Chondrocyte (in vitro differentiated cells): ENCODE data around the gene SPATS2. TPM values are rescaled to one million over a fixed set of nuclear protein-coding genes. Genes with fewer than 3 reads are reported as not detected.

Source experiments
- DNase-seq: peaks from one replicate; pipeline ENCODE4 v3.0.0; 2021; ENCODE audit warnings: mixed read lengths, low spot score
- H3K27ac Mint-ChIP-seq: one replicate; pipeline ENCODE4 v1.8.0; 2021; ENCODE audit warnings: mild to moderate bottlenecking, moderate library complexity, mixed read lengths; ENCODE audit not compliant: unreplicated experiment
- H3K27me3 Mint-ChIP-seq: 2 replicates; pipeline ENCODE4 v1.8.0; 2021; ENCODE audit warnings: low read depth, mixed read lengths
- H3K36me3 Mint-ChIP-seq: 2 replicates; pipeline ENCODE4 v1.8.0; 2021; ENCODE audit warnings: low read depth, mixed read lengths
- H3K4me1 Mint-ChIP-seq: 2 replicates; pipeline ENCODE4 v1.8.0; 2021; ENCODE audit warnings: low read depth, mild to moderate bottlenecking, mixed read lengths
- H3K4me3 Mint-ChIP-seq: one replicate; pipeline ENCODE4 v1.8.0; 2021; ENCODE audit warnings: mild to moderate bottlenecking, moderate library complexity, mixed read lengths; ENCODE audit not compliant: unreplicated experiment
- H3K9me3 Mint-ChIP-seq: 2 replicates; pipeline ENCODE4 v1.8.0; 2021; ENCODE audit warnings: low read depth, mixed read lengths
- total RNA-seq: library from RNA; stranded (reverse); gene quantifications from 3 replicates; pipeline ENCODE4 v1.2.1, GENCODE V29; 2021
- TF ChIP-seq, protein P1 (sequence below): fragments of 200-600 bp; sonication (generic); IDR thresholded peaks from 2 replicates; pipeline ENCODE4 v1.5.0; 2021; ENCODE audit warnings: antibody characterized with exemption, mild to moderate bottlenecking, moderate library complexity

Gene SPATS2
- total RNA-seq, 1 donor from 2014 or later = 24.2 TPM

GRCh38 chr12:49558526-49558925, 191.3 kb downstream of the SPATS2 start:
- no peak overlapping the region for H3K4me3 Mint-ChIP-seq
- no peaks in the 10 kb centered on the region for H3K4me1 Mint-ChIP-seq
- H3K27ac Mint-ChIP-seq = no peak overlapping the region

GRCh38 chr12:49559011-49559675, 191.9 kb downstream of the SPATS2 start:
- Mint-ChIP-seq H3K9me3 (no peaks in the 10 kb centered on the region), H3K36me3 (peaks cover 34% of the 10 kb centered on the region), H3K4me1 (no peaks in the 10 kb centered on the region), H3K27ac (no peak overlapping the region), H3K4me3 (no peak overlapping the region), H3K27me3 (no peaks in the 10 kb centered on the region)
- no peak for DNase-seq
- TF ChIP-seq, protein P1, sequence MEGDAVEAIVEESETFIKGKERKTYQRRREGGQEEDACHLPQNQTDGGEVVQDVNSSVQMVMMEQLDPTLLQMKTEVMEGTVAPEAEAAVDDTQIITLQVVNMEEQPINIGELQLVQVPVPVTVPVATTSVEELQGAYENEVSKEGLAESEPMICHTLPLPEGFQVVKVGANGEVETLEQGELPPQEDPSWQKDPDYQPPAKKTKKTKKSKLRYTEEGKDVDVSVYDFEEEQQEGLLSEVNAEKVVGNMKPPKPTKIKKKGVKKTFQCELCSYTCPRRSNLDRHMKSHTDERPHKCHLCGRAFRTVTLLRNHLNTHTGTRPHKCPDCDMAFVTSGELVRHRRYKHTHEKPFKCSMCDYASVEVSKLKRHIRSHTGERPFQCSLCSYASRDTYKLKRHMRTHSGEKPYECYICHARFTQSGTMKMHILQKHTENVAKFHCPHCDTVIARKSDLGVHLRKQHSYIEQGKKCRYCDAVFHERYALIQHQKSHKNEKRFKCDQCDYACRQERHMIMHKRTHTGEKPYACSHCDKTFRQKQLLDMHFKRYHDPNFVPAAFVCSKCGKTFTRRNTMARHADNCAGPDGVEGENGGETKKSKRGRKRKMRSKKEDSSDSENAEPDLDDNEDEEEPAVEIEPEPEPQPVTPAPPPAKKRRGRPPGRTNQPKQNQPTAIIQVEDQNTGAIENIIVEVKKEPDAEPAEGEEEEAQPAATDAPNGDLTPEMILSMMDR = no peak

More at GRCh38 chr12:49558526-49558925, 191.3 kb downstream of the SPATS2 start:
- TF ChIP-seq, protein P1 = no peak
- Mint-ChIP-seq H3K36me3 (peaks cover 31% of the 10 kb centered on the region), H3K9me3 (no peaks in the 10 kb centered on the region), H3K27me3 (no peaks in the 10 kb centered on the region)
- DNase-seq = no peak

DNA sequence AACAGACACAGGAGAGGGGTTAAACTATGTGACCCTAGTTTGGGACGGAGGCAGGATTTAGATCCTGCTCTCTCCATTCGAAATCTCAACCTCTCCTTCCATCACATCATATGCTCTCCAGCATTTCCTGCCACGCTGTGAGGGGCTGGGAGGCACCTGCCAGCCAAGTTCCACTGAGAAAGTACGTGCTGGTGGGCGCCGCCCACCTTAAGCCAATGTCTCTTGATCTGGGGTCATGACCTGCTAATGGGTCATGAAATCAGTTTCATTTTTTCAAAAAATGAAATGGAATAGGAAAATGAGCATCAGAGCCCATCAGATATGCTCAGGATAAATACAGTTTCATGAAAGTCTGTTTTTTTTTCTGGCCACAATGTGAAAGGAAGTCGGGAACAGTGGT, 193.4 kb downstream of the SPATS2 start:
- Mint-ChIP-seq H3K27ac (no peak overlapping the region), H3K36me3 (peaks cover 36% of the 10 kb centered on the region), H3K4me3 (no peak overlapping the region), H3K27me3 (no peaks in the 10 kb centered on the region), H3K9me3 (no peaks in the 10 kb centered on the region), H3K4me1 (peaks cover 11% of the 10 kb centered on the region)
- TF ChIP-seq, protein P1 = no peak
- DNase-seq = no peak

DNA sequence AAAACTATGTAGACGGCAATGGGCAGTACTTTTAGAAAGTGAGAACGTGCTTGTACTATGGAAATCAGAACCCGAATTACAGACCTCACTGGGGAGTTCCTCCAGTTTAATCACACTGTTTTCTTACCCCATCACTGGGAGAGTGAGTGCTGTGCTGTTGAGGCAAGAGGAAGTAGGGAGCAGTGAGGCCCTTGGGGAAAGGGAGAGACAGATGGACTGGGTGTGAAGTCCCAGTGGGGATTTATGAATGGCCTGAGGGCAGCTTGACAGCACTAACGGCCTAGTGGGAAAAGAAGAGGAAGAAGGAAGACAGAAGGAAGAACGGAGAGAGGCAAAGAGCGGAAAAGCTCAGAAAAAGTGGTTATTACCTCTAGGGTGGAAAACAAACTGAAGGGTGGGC, 195.0 kb downstream of the SPATS2 start:
- H3K9me3 Mint-ChIP-seq = no peaks in the 10 kb centered on the region
- H3K27ac Mint-ChIP-seq = no peak overlapping the region
- H3K4me3 Mint-ChIP-seq = no peak overlapping the region
- peaks cover 30% of the 10 kb centered on the region for H3K36me3 Mint-ChIP-seq
- TF ChIP-seq, protein P1 = no peak
- DNase-seq = no peak
- no peaks in the 10 kb centered on the region for H3K27me3 Mint-ChIP-seq
- H3K4me1 Mint-ChIP-seq = peaks cover 21% of the 10 kb centered on the region

DNA sequence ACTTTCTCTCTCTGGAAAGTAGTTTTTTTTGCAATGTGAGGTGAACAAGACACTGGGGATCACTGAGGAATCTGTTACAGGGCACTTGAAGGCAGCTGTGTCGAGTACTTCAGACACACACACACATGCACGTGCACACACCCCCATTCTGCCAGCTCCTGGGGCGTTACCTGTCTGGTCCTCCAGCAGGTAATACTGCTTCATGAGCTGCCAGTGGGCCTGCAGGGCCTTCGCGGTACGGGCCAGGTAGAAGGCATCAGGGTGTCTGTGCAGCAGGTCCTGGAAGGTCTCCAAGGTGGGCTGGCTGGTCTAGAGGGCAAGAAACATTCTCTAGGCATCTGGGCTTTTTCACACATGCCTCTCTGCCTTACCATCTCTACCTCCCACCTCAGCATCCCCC, 195.6 kb downstream of the SPATS2 start:
- TF ChIP-seq, protein P1 = no peak
- peaks cover 30% of the 10 kb centered on the region for H3K36me3 Mint-ChIP-seq
- no peak for DNase-seq
- H3K4me1 Mint-ChIP-seq = peaks cover 24% of the 10 kb centered on the region
- no peak overlapping the region for H3K27ac Mint-ChIP-seq
- no peaks in the 10 kb centered on the region for H3K27me3 Mint-ChIP-seq
- H3K4me3 Mint-ChIP-seq = no peak overlapping the region
- no peaks in the 10 kb centered on the region for H3K9me3 Mint-ChIP-seq
